Activated naive CD8-positive, alpha-beta T cell treated with anti-CD3 and anti-CD28 coated beads, Interleukin-2, amount 50 U/mL, for 16 hours (primary cell): ENCODE data around the gene ACVR2A.

Experiments
- DNase-seq: peaks from one replicate; pipeline ENCODE4 v3.0.0-alpha.2; 2020; ENCODE audit warnings: low read depth, low spot score

The ACVR2A gene

DNA sequence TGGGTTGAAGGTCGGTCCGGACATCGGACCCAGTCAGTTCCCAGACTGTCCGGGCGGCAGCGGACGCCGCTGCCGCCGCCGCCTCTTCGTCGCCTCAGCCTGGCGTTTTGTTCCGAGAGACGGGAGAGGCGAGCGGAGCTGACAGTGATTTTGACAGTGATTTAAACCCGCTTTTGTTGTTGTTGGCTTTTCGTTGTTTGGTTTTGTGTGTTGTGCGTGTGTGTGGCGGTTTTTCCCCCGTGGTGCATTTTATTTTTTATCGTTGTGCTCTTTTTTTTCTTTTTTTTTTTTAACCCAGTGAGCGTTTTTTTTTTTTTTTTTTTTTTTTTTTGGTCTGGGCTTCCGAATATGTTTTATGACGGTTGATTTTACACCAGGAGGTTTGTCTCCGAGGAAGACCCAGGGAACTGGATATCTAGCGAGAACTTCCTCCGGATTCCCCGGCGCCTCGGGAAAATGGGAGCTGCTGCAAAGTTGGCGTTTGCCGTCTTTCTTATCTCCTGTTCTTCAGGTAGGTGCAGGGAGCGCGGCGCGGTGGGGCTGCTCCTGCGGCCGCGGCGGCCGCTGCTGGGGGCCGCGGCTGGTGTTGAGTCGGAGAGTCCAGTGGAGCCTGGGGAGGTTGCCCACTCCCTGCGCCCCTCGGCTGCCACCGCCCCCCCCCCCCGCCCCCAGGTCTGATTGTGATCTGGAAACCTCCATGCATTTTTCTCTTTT is at the start of gene ACVR2A:
Gene ACVR2A, plus strand, starts transcription at position 333 of the 714 bp plus-strand sequence. Its CDS starts 124 bp downstream, at position 457.
- DNase-seq, result no peak

DNA sequence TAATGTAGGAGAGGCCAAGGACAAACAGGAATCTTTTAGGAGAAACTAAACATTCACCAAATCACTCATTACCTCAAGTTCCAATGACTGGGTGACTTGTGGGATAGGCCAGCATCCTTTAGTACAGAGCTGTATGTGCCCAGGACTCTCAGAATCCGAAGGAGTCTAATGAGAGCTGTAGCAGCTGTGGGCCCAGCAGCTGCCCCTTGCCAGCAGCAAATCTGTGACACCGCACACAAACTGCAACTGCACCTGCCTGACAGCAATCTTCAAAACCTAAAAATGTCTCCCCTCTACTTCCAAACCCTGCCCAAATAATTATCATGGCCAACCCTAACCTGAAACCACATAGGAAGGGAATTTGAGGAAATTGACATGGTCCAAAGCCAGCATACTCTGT is 44.5 kb upstream of the ACVR2A start:
- DNase-seq, result no peak

DNA sequence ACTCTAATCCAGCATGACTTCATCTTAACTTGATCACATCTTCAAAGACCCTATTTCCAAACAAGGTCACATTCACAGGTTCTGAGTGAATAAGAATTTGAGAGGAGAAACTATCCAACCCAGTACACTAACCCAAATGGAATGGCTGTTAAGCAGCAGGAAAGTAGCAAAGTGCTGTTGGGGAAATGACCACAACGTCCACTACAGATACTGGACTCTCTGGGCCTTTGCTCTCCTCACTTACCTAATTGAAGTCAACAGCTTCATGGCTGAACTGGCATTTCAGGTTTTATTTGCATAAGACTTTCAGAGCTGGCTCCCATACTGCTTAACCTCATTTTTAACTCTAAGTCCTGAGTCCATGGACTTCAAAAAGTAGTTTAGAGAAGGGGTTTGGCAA is 38.0 kb upstream of the ACVR2A start:
- no peak for DNase-seq

DNA sequence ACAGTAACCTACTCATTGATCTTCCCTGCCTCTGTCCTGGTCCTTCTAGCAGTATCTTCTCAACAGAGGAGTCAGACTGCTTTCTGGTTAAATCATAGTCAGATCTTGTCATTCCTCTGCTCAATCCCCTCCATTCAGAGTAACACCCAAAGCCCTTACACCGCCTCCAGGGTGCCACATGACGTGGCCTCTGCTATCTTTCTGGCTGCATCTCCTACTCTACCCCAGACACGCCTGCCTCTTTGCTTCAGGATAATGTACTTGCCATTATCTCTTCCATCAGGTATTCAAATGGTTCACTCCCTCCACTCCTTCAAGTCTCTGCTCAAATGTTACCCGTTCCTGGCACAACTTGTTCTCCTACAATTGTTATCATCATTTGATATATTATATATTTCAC is 36.3 kb upstream of the ACVR2A start:
- DNase-seq, result no peak

DNA sequence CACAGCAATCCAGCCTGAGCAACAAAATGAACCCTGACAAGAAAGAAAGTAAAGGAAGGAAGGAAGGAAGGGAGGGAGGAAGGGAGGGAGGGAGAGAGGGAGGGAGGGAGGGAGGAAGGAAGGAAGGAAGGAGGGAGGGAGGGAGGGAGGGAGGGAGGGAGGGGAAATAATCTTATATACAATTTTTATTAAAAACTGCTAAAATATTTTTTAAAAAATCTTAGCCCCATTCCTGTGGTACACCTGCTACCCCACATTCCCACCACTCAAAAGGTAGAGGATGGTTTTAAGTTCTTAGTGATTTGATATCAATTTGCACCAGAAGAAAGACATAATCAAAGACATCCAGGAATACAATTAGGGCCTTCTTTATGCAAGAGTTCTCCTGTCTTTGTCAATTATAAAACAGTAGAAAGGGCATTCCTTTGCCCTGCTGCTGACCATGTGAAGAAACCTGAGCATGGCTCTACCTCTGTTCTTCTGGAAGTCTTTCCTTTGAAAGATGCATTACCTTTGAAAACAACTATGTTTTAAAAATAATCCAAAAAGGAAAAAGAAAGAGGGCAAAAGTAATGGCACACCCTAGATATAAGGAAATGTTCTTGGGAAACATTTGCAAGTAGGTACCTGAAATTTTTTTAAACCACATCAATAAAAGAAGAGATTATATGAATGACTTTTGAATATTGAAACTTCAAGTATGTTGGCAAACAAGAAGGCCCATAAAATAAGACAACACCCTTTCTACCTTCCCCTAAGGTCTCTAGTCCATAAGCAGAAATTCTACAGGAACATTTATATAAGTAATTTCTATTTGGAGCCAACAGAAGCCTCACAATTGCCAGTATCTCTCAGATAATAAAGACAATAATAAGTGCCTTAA is 33.7 kb upstream of the ACVR2A start:
- no peak for DNase-seq

DNA sequence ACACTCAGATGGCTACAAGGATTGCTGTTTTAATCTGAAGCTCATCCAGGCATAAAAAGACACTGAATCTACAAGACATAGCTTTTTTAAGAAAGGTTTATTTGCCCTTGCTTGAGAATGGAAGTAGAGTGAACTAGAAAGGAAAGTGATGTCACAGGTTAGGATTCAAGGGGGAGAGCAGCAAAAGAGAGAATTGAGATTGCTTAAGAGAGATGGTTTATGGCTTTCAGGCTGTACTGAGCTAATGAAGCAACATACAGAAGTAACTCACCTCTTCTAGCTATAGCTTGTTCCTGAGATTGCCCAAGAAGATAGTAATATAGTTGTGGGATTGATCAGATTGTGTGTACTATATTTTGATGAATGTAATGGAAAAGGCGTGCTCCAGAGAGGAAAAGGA is 26.1 kb upstream of the ACVR2A start:
- DNase-seq, result no peak

DNA sequence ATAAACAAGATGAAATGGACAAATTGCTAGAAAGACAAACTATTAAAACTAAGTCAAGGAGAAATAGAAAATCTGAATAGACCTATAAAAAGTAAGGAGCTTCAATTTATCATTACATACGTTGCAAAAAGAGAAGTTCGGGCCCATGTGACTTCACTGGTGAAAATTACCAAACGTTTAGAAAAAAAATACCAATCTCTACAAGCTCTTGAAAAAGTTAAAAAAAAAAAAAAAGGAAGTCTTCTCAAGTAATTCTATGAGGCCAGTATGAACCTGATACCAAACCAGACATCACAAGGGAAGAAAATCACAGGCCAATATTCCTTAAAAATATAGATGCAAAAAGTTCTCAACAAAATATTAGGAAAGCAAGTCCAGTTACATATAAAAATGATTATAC is 20.2 kb upstream of the ACVR2A start:
- no peak for DNase-seq

DNA sequence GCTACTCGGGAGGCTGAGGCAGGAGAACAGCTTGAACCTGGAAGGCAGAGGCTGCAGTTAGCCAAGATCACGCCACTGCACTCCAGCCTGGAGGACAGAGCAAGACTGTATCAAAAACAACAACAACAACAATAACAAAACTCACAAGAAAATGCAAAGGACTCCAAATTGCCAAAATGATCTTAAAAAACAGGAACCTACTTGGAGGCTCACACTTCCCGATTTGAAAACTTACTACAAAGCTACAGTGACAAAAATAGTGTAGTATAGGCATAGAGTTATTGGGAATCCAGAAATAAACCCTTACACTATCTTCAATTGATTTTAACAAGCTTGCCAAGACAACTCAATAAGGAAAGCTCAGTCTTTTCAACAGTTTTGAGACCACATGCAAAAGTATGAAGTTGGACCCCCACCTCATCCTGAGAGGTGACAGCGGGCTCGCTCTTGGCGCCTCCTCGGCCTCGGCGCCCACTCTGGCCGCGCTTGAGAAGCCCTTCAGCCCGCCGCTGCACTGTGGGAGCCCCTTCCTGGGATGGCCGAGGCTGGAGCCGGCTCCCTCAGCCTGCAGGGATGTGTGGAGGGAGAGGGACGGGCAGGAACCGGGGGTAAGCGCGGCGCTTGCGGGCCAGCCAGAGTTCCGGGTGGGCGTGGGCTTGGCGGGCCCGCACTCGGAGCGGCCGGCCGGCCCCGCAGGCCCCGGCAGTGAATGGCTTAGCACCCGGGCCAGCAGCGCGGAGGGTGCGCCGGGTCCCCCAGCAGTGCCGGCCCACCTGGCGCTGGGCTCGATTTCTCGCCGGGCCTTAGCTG is 18.3 kb upstream of the ACVR2A start:
- DNase-seq, result no peak

DNA sequence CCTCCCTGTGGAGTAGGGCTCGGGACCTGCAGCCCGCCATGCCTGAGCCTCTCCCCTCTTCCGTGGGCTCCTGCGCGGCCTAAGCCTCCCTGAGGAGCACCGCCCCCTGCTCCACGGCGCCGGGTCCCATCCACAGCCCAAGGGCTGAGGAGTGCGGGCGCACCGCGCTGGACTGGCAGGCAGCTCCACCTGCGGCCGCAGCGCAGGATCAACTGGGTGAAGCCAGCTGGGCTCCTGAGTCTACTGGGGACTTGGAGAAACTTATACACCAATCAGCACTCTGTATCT is 17.8 kb upstream of the ACVR2A start:
- DNase-seq, result no peak

DNA sequence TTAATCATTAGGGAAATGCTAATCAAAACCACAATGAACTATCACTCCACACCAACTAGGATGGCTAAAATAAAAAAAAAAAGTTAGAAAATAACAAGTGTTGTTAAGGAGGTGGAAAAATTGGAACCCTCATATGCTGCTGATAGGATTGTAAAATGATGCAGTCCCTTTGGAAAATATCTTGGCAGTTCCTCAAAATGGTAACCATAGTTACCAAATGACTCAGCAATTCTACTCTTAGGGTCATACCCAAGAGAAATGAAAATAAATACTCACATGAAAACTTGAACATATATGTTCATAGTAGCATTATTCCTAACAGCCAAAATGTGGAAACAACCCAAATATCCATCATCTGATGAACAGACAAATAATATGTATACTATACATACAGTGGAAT is 15.7 kb upstream of the ACVR2A start:
- no peak for DNase-seq

DNA sequence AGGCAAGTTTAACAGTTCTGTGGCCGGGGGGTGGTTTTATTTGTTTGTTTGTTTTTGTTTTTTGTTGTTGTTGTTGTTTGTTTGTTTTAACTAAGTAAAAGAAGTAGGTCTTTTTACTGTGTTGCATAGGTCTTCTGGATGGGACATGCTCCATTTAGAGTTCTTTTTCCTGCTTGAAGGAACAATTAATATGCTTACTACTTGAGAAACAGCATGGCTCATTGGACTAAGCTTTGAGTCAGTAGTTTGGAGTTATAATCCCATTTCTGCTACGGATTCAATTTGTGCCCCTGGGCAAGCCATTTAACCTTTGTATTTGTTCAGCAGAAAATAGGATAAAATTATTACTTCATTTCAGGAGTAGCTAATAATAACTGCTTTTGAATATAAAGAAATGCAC is 8.7 kb upstream of the ACVR2A start:
- no peak for DNase-seq

DNA sequence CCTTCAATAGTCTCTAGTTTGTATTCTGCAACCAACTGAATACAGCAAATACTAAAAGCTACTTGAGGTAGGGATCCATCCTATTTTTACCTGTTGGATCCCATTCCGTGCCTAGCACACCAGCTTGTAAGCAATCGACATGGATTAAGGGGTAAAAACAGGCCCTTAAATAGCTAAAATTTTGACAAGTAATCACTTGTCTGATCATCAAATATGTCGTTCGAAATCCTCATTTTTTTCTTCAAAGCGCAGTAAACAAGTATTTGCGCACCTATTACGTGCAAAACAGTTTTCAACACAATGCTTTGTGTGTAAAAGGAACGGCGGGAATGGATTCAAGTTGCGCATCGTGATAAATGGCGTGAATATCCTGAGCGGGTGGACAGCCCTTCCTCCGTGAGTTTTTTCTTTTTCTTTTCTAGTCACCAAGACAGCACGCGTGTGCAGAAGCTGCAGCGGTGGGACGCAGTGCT is 1.4 kb upstream of the ACVR2A start:
- no peak for DNase-seq

DNA sequence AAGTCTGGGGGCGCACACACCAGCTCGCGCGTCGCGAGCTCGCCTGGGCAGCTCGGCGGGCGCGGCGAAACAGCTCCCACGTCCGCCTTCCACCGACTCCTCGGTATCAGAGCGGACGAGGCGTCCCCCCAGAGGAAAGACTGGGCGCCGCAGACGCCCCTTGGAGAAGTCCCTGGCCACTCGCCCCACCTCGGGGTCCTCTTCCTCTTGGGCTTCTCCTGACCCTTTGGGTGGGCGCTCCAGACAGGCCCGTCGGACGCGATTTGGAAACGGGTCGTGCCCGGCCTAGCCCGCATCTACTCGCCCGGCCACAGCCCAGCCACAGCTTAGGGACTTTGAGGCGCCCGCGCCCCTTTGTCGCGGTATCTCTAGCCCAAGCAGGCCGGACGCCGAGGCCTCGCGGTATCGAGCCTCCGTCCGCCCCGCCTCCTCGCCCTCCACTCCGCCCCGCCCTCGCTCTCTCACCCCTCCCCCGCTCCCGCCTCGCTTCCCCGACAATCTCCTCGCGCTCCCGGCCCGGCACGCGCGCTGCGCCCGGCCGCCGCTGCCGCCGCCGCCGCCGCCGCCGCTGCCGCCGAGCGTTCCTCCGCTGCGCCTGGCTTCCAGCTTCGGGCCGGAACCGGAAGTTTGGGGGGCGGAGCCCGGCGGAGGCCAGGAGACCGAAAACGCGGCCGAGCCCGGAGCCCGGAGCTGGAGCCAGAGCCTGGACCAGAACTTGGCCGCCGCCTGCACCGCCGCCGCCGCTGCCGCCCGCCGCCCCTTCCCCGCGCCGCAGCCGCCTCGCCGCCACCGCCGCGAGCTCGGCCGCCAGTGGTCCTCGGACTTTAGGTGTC is 749 bp upstream of the ACVR2A start:
- DNase-seq, result peak; percentile 76

DNA sequence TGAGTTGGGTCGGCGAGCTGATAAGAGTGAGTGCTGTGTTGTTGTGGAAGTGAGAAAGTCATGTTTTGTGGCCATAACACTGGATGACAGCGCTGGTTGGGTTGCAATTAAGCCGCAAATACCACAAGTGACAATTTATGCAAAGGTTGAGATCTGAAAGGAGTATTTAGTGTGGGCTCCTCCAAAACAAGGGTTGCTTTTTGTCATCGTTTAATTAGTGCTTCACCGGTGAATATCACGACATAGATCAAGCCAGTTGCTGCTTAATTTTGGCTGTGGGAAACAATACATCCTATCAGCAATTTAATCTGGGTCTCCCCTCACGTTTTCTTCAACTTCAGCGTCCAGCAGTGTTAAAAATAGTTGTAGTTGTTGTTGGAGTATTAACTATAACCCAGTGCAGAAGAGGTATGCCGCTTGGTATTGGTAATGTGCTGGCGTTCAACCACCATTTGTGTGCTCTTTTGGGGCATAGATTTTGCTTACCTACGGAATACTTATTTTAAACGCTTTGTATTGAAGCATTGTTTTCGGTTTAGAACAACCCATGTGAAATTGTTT is 662 bp downstream of the ACVR2A start:
- DNase-seq, result no peak

DNA sequence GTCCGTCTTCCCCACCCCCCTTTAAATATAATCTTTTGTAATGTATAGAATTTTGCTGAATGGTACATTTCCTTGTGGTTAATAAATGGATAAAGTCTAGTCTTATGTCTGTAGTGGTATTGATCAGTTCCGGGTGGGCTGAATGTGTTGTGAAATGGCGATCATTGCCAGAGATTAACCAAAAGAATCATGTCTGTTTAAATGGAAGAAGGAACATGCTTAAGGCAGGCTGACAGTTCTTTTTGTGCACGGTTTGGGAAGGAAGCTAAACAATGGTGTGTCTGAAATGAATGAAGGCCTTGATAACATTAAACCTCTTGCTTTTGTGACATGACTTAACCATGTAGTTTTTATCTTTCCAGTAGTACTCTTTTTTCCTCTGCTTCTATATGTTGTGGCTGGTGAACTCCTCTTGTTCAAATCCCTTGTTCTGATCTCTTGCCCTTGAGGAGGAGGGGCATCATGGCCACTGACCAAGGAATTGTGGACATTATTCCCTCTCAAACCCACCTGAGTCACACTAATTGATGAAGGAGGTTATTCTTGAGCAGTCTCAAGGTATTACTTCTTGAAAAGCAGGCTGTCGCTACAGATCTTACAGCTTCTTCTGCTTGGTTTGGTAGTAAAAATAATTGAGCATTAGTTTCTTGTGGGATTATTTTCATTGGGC is 1.7 kb downstream of the ACVR2A start:
- DNase-seq, result no peak

DNA sequence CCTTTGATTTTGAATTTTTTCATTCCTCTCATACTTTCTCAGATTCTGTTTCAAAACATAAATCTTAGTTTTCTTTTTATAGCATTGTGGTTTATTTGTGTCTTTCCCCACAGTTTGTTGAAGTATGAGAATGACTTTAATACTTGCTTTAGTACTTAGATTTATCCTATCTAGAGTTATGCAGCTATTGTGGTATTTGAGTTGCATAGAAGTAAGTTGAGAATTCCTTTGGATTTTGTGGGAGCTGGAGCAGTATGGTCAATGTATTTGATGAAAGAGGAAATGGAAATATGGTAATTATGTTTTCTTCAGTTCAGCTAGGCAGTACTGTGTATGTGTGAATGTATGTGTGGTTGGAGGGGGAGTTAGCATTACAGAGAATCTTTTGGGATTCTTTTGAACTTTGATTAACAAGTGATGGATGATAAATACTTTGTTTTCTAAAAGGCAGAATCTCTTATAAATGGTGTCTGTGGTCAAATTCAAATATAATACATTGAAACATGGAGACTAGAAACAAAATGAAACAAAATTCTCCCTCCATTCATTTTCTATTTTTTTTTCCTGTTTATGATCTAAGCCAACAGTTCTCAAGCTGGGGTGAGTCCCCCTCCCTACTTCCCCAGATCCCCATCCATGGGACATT is 3.0 kb downstream of the ACVR2A start:
- no peak for DNase-seq

DNA sequence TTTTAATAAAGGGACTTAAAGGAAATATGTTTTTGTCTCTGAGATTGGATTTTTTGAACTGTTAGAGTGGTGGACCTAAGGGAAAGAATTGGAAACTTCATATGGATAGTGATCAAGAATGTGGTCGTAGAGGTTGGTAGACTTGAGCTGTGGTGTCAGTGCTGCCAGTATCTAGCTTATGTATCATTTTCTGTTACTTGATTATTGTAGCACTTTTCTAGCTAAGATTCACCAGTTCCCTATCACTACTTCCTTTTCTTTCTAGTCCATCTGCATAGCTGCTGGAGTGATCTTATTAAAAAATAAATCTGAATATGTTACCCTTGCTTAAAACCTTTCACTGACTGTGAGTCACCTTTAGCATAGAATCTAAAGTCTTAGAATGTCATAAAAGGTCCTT is 6.0 kb downstream of the ACVR2A start:
- DNase-seq, result no peak

DNA sequence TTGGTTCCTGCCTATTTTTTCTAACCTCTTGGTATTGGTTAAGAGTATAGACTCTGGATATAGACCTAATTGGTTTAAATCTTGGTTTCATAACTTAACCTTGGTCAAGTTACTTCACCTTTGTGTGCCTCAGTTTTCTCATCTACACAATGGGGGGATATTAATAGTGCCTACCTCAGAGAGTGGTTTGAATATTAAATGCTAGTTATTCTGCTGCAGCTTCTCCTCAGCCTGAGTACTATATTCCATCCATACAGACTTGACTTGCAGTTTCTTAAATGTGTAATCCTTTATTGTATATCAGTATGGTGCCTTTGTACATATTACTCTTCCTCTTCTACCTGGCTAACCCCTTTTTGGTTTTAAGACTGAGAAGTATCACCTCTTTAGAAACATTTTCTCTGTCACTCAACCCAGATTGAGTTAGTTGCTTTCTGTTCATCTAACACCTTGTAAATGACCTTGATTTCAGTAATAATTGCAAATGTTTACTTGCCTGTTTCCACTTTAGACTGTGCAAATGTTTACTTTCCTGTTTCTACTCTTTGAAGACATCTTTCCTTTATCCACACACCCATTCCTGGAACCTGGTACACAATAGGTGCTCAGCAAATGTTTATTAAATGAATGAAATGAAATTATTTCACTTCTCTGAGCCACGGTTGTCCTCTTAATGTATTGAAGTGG is 6.6 kb downstream of the ACVR2A start:
- DNase-seq, result no peak

DNA sequence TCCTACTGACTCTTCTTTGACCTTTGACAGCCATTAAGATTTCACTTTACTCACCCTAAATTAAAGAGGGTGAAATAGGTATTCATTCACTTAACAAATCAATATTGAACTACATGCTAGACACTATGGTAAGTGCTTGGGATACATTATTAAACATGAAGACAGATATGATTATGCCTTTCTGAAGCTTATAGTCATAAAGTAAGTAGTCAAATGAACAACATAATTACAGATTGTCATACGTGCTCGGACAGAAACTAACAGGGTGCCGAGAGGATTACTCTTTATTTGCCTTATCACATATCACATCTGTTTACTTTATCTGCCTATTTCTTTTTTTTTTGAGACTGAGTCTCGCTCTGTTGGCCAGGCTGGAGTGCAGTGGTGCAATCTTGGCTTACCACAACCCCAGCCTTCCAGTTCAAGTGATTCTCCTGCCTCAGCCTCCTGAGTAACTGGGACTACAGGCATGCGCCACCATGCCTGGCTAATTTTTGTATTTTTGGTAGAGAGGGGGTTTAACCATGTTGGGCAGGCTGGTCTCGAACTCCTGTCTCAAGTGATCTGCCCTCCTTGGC is 9.8 kb downstream of the ACVR2A start:
- DNase-seq, result no peak
